Subcutaneous abdominal adipose tissue (tissue), 5 donors: ENCODE measurements around the gene FHL3.

Source experiments
- H3K27ac ChIP-seq: one replicate; pipeline ENCODE4 v1.7.0; 2013; ENCODE audit warnings: low read depth, mild to moderate bottlenecking, inconsistent platforms, low read length, moderate library complexity
- H3K27me3 ChIP-seq, 5 donors: one replicate each; pipeline ENCODE4 v1.7.0; 2013; ENCODE audit warnings: low read length in 5 of 5, inconsistent platforms in 1 of 5; ENCODE audit not compliant: control insufficient read depth in 5 of 5, insufficient read depth in 4 of 5
- H3K36me3 ChIP-seq, 5 donors: one replicate each; pipeline ENCODE4 v1.7.0; 2013; ENCODE audit warnings: low read length in 5 of 5; ENCODE audit not compliant: control insufficient read depth in 5 of 5, insufficient read depth in 5 of 5
- H3K4me1 ChIP-seq, 5 donors: one replicate each; pipeline ENCODE4 v1.7.0; 2013; ENCODE audit warnings: low read length in 5 of 5, mild to moderate bottlenecking in 3 of 5, moderate library complexity in 1 of 5; ENCODE audit not compliant: control insufficient read depth in 5 of 5, insufficient read depth in 5 of 5
- H3K4me3 ChIP-seq, 5 donors: one replicate each; pipeline ENCODE4 v1.7.0; 2013; ENCODE audit warnings: low read length in 5 of 5, low read depth in 1 of 5
- H3K9ac ChIP-seq, 5 donors: one replicate each; pipeline ENCODE4 v1.7.0; 2013; ENCODE audit warnings: low read length in 5 of 5, mild to moderate bottlenecking in 4 of 5, moderate library complexity in 3 of 5
- H3K9me3 ChIP-seq, 5 donors: one replicate each; pipeline ENCODE4 v1.7.0; 2013; ENCODE audit warnings: low read length in 5 of 5; ENCODE audit not compliant: control insufficient read depth in 5 of 5
- donor health status: healthy.
- donor health status: healthy.
- donor health status: healthy.
- donor health status: healthy.
- donor health status: healthy.

FHL3 gene

GRCh38 chr1:38045401-38046332, 40.4 kb upstream of the FHL3 start:
- H3K27me3 ChIP-seq = peaks cover 41 to 68% (median 55%) of the 10 kb centered on the region in 5 donors
- no peak overlapping the region for H3K9ac ChIP-seq
- H3K4me3 ChIP-seq = peak overlapping the region in 4 of 5 donors; percentile 22 to 46 (median 24)
- H3K9me3 ChIP-seq = no peaks in the 10 kb centered on the region
- H3K4me1 ChIP-seq = peaks cover 0 to 29% (median 22%) of the 10 kb centered on the region in 5 donors
- no peaks in the 10 kb centered on the region for H3K36me3 ChIP-seq
- H3K27ac ChIP-seq = no peak overlapping the region

GRCh38 chr1:38044221-38045215, 39.2 kb upstream of the FHL3 start:
- Histone ChIP-seq H3K36me3 (no peaks in the 10 kb centered on the region), H3K9ac (peak overlapping the region in 1 of 5 donors; percentile 11), H3K27me3 (peaks cover 44 to 76% (median 63%) of the 10 kb centered on the region in 5 donors), H3K9me3 (no peaks in the 10 kb centered on the region), H3K4me1 (peaks cover 0 to 29% (median 22%) of the 10 kb centered on the region in 5 donors), H3K27ac (no peak overlapping the region), H3K4me3 (peak overlapping the region in 2 of 5 donors; percentile 34 to 40)

GRCh38 chr1:38043036-38043747, 37.9 kb upstream of the FHL3 start:
- no peaks in the 10 kb centered on the region for H3K36me3 ChIP-seq
- no peak overlapping the region for H3K4me3 ChIP-seq
- H3K9ac ChIP-seq = no peak overlapping the region
- H3K27ac ChIP-seq = no peak overlapping the region
- H3K4me1 ChIP-seq = peaks cover 0 to 29% (median 22%) of the 10 kb centered on the region in 5 donors
- no peaks in the 10 kb centered on the region for H3K9me3 ChIP-seq
- peaks cover 39 to 73% (median 63%) of the 10 kb centered on the region in 5 donors for H3K27me3 ChIP-seq

DNA sequence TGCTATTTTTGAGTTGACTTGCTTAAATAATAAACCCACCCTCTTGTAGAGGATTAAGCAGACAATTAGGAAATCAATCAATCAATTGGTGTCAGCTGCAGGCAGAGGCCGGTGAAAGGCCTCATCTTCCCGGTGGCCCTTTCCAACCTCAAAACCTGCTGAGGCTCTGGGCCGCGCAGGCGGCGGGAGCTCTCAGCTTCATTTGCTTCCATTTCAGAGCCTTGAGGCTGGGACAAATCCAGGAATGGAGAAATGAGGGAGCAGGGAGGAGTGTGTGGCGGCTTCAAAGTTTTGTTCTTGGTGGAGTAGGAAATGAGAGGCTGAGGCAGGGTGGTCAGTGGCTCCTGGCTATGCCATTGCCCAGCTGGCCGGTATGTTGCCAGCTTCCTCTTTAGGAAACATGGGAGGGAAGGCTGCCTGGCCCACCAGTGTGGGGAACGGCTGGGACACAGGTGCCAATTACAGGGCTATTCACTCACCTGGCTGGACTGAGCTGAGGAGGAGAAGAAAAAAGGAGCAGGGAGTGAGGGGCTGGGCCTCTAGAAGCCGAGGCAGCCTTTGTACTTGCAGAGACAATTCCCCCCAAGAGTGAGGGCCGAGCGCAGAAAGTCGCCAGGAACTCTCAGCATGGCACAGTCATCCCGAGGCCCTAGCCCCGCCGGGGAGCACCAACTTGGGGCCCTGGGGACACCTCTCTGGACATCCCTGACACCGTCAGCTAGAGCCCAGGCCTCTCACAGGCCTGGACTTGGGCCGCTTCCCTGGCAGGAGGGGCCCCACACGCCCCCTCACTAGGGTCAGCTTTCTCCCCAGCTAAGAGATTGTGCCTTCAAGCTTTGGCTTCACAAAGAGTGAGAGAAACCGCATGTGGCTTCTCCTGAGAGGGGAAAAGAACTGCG, 36.9 kb upstream of the FHL3 start:
- H3K9me3 ChIP-seq = no peaks in the 10 kb centered on the region
- H3K36me3 ChIP-seq = no peaks in the 10 kb centered on the region
- peaks cover 0 to 20% (median 15%) of the 10 kb centered on the region in 5 donors for H3K4me1 ChIP-seq
- H3K9ac ChIP-seq = no peak overlapping the region
- H3K4me3 ChIP-seq = no peak overlapping the region
- peaks cover 39 to 68% (median 65%) of the 10 kb centered on the region in 5 donors for H3K27me3 ChIP-seq
- no peak overlapping the region for H3K27ac ChIP-seq

DNA sequence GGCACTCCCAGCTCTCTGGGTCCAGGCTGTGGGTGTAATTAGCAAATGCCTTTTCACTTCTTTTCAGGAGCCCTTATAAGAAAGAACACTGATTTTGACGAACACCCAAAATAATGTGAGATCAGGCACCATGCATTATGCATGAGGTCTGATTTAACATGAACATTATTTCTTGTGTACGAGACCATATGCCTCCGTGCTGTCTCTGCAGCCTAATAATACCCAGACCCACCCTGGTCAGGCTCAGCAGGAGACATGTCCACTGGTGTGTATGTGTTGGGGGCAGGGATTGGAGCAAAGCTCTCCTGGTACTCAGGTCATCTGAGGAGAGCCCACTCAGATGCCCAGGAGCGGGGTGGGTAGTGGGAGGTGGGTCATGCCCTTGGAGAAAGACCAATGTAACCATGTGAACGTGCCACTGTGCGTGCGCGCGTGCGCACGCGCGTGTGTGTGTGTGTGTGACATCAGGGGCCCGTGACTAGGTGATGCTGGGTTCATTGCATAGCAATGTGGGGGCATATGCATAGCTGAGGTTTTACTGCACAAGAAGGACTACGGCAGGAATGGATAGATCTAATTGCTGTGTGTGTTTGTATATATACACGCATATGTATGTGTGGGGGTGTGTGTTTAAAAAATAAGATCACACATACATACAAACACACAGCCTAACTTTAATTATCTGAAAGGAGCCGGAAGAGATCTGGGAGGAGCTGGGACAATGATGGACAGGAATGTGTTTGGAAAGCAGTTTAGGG, 34.2 kb upstream of the FHL3 start:
- H3K36me3 ChIP-seq = no peaks in the 10 kb centered on the region
- H3K4me3 ChIP-seq = no peak overlapping the region
- no peaks in the 10 kb centered on the region for H3K9me3 ChIP-seq
- peaks cover 0 to 6% (median 4%) of the 10 kb centered on the region in 5 donors for H3K4me1 ChIP-seq
- no peak overlapping the region for H3K27ac ChIP-seq
- peaks cover 32 to 61% (median 56%) of the 10 kb centered on the region in 5 donors for H3K27me3 ChIP-seq
- H3K9ac ChIP-seq = no peak overlapping the region

DNA sequence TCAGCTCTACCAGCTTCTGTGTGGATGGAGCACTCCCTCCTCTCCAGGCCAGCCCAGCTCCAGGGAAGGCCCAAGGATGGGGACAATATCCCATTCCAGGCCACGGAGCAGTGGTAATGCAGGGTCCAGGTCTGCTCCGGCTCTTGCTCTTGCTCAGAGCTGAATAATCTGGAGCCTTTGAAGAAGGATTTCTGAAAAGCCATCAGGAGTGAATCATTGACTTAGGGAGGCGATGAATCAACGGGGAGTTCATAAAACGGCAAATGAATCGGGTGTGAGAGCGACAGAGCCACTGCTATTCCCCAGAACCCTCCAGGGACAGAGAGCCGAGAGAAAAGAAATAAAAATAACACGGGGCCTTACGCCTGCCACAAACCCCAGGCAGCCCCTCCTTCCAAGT, 33.5 kb upstream of the FHL3 start:
- Histone ChIP-seq H3K27me3 (peaks cover 26 to 55% (median 50%) of the 10 kb centered on the region in 5 donors), H3K4me1 (no peaks in the 10 kb centered on the region), H3K9me3 (no peaks in the 10 kb centered on the region), H3K9ac (no peak overlapping the region), H3K27ac (no peak overlapping the region), H3K36me3 (no peaks in the 10 kb centered on the region), H3K4me3 (no peak overlapping the region)

GRCh38 chr1:38037221-38037939, 32.1 kb upstream of the FHL3 start:
- no peak overlapping the region for H3K9ac ChIP-seq
- no peak overlapping the region for H3K4me3 ChIP-seq
- H3K27ac ChIP-seq = no peak overlapping the region
- no peaks in the 10 kb centered on the region for H3K4me1 ChIP-seq
- H3K27me3 ChIP-seq = peaks cover 17 to 42% (median 37%) of the 10 kb centered on the region in 5 donors
- no peaks in the 10 kb centered on the region for H3K36me3 ChIP-seq
- H3K9me3 ChIP-seq = no peaks in the 10 kb centered on the region

GRCh38 chr1:38034871-38035270, 29.6 kb upstream of the FHL3 start:
- Histone ChIP-seq H3K27ac (no peak overlapping the region), H3K4me3 (no peak overlapping the region), H3K9ac (no peak overlapping the region), H3K9me3 (no peaks in the 10 kb centered on the region), H3K27me3 (peaks cover under 1 to 25% (median 14%) of the 10 kb centered on the region in 5 donors), H3K36me3 (no peaks in the 10 kb centered on the region), H3K4me1 (peaks cover 3 to 18% (median 10%) of the 10 kb centered on the region in 5 donors)
